Activated CD8-positive, alpha-beta T cell treated with anti-CD3 and anti-CD28 coated beads, Interleukin-2, amount 10 ng/mL, durations not matched to agents 7 days and 5 days (primary cell): ENCODE results near the gene INPP4A. TPM values are rescaled to one million over a fixed set of nuclear protein-coding genes. Genes with fewer than 3 reads are reported as not detected.

Source experiments
- ATAC-seq: fragments of 150-1000 bp; cut with Tn5 transposase; one replicate; pipeline ENCODE4 v1.10.0; 2021; ENCODE audit warnings: moderate library complexity
- CTCF ChIA-PET: fragments of 350-600 bp; sonication (Branson Sonifier 250); formaldehyde crosslinking; loops from one replicate; lab custom pipeline; 2021; ENCODE audit warnings: antibody characterized with exemption; lab: Charles Lee
- POLR2A ChIA-PET: fragments of 350-600 bp; sonication (Branson Sonifier 250); formaldehyde crosslinking; loops from one replicate; lab custom pipeline; 2021; ENCODE audit warnings: antibody characterized with exemption; lab: Charles Lee
- DNase-seq: peaks from one replicate; pipeline ENCODE4 v3.0.0-alpha.2; 2020
- H3K27ac Mint-ChIP-seq: one replicate; pipeline ENCODE4 v1.8.0; 2021; ENCODE audit warnings: mild to moderate bottlenecking, mixed read lengths
- H3K27me3 Mint-ChIP-seq: one replicate; pipeline ENCODE4 v1.8.0; 2021; ENCODE audit warnings: low read depth, mixed read lengths
- H3K36me3 Mint-ChIP-seq: one replicate; pipeline ENCODE4 v1.8.0; 2021; ENCODE audit warnings: low read depth, mixed read lengths
- H3K4me1 Mint-ChIP-seq: one replicate; pipeline ENCODE4 v1.8.0; 2021; ENCODE audit warnings: low read depth, mixed read lengths
- H3K4me3 Mint-ChIP-seq: one replicate; pipeline ENCODE4 v1.8.0; 2021; ENCODE audit warnings: mild to moderate bottlenecking, mixed read lengths
- H3K9me3 Mint-ChIP-seq: one replicate; pipeline ENCODE4 v1.8.0; 2022; ENCODE audit warnings: mixed read lengths; ENCODE audit not compliant: insufficient read depth
- total RNA-seq, 2 experiments: library from RNA; stranded (reverse); gene quantifications; one replicate each; pipeline ENCODE4 v1.2.3, GENCODE V29; 2021

INPP4A gene
- total RNA-seq, 2 experiments from 2014 or later, result 152 to 157 TPM

DNA sequence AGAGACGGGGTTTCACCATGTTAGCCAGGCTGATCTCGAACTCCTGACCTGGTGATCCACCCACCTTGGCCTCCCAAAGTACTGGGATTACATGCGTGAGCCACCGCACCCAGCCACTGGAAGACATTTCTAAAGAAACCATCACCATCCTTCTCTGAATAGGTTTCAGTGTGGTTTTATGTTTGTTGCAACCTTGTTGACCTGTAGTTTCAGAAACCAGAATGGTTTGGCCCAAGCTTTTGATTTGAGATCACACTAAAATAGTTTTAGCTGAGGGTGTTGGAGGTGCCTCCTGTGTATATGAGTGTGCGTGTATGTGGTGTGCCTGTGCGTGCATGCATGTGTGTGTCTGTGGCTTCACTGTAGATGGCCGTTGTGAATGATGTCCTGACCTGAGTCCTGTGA, 26.2 kb downstream of the INPP4A start:
- Mint-ChIP-seq H3K27ac (peak overlapping the region; percentile 85), H3K27me3 (no peaks in the 10 kb centered on the region), H3K9me3 (peaks cover 6% of the 10 kb centered on the region), H3K4me3 (peak overlapping the region; percentile 58), H3K4me1 (peaks cover 94% of the 10 kb centered on the region), H3K36me3 (peaks cover 66% of the 10 kb centered on the region)
- ATAC-seq (no peak), DNase-seq (peak; percentile 39)
- ChIA-PET CTCF (interaction anchor here (0.9 to 2.7 kb wide), 8 partner anchors 9 to 58 kb away, joined by 3 to 21 read pairs (median 6); no protein-coding TSS in a partner anchor), POLR2A (interaction anchor here (1.2 to 2.0 kb wide), 4 partner anchors 10 to 300 kb away, joined by 4 to 16 read pairs (median 11); no protein-coding TSS in a partner anchor)

DNA sequence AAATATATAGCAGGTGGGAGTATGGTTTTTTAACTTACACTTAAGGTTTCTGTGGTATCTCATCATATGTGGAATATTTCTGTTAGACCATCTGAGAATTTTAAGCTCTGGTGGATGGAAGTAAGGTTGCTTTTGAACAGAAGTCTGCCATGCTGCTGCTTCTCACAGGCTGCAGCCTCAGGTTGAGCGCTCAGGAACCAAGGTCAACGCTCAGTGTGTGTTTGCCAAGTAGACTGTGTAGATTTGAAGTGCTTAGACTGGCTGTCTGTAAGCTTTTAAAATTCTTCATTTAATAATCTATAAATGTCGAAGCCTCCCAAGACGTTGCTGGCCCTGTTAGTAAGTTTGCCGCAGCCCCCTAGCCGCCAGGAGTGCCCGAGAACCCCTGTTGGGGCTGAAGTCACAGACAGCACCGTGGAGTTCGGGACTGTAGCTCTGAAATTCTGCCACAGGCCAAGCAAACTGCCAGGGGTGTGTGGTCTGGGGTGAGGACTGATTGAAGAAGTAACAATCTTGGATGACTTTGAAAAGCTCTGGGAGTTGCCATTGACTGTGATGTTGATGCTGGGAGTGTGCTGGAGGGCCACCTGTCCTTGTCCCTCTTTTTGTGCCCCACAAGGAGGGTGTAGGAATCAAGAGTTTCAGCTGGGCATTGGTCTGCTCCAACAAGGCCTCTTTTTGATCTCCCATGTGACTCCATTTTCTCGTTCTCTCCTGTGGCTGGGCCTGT, 26.9 kb downstream of the INPP4A start:
- ChIA-PET CTCF (interaction anchor here (0.9 to 2.7 kb wide), 7 partner anchors 8 to 25 kb away, joined by 3 to 21 read pairs (median 7); no protein-coding TSS in a partner anchor), POLR2A (interaction anchor here (1.2 to 2.0 kb wide), 4 partner anchors 9 to 300 kb away, joined by 4 to 16 read pairs (median 11); no protein-coding TSS in a partner anchor)
- ATAC-seq (no peak), DNase-seq (no peak)
- H3K4me3 Mint-ChIP-seq, result peak overlapping the region; percentile 58
- peaks cover 64% of the 10 kb centered on the region for H3K36me3 Mint-ChIP-seq
- H3K9me3 Mint-ChIP-seq, result peaks cover 3% of the 10 kb centered on the region
- peaks cover 94% of the 10 kb centered on the region for H3K4me1 Mint-ChIP-seq
- peak overlapping the region; percentile 85 for H3K27ac Mint-ChIP-seq
- no peaks in the 10 kb centered on the region for H3K27me3 Mint-ChIP-seq

DNA sequence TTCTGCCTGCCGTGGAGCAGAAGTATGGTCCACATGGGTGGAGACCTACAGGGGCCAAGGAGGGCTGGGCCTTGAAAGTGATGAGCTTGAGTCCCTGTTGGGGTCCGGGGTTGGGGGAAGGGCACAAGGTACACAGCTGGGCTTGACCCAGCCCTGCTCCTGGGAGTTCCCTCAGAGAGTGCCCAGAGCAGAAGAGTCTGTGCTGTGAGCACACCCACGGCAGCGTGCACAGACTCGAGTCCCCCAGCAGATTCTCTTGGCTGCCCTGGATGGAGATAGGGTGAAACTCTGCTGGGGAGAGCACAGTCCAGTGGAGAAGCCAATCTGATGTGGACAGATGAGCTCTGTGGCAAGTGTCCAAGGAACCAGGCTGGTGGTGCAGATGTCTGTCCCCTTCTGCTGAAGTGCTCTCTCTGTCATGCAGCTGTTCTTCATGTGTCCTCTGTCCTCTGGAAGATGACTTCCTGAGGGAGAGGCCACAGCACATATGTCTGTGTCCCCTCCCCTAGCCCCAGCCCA, 27.5 kb downstream of the INPP4A start:
- ATAC-seq (no peak), DNase-seq (no peak)
- POLR2A ChIA-PET, result interaction anchor here (1.8 kb wide), 1 partner anchor 26 kb away, joined by 16 read pairs; no protein-coding TSS in a partner anchor
- H3K27ac Mint-ChIP-seq, result peak overlapping the region; percentile 85
- H3K27me3 Mint-ChIP-seq, result no peaks in the 10 kb centered on the region
- CTCF ChIA-PET, result interaction anchor here (1.5 to 2.7 kb wide), 4 partner anchors 10 to 26 kb away, joined by 6 to 21 read pairs (median 12); no protein-coding TSS in a partner anchor
- H3K4me3 Mint-ChIP-seq, result peak overlapping the region; percentile 39
- peaks cover 94% of the 10 kb centered on the region for H3K4me1 Mint-ChIP-seq
- H3K36me3 Mint-ChIP-seq, result peaks cover 64% of the 10 kb centered on the region
- H3K9me3 Mint-ChIP-seq, result no peaks in the 10 kb centered on the region

DNA sequence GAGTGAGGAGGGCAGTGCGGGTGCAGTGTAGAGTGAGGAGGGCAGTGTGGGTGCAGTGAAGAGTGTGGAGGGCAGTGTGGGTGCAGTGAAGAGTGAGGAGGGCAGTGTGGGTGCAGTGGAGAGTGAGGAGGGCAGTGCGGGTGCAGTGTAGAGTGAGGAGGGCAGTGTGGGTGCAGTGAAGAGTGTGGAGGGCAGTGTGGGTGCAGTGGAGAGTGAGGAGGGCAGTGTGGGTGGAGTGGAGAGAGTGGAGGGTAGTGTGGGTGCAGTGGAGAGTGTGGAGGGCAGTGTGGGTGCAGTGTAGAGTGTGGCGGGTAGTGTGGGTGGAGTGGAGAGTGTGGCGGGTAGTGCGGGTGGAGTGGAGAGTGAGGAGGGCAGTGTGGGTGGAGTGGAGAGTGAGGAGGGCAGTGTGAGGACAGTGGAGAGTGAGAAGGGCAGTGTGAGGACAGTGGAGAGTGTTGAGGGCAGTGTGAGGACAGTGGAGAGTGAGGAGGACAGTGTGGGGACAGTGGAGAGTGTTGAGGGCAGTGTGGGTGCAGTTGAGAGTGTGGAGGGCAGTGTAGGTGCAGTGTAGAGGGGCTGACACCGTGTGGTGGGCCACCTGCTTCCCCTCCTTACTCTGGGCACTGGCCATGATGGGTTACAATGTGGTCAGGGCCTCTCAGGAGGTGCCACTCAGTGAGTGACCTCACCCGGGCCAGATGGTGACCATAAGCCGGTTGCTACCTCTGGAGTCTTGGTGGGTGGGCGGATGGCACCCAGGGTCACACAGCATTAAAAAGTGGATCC, 28.5 kb downstream of the INPP4A start:
- H3K27me3 Mint-ChIP-seq, result no peaks in the 10 kb centered on the region
- no peak for DNase-seq

DNA sequence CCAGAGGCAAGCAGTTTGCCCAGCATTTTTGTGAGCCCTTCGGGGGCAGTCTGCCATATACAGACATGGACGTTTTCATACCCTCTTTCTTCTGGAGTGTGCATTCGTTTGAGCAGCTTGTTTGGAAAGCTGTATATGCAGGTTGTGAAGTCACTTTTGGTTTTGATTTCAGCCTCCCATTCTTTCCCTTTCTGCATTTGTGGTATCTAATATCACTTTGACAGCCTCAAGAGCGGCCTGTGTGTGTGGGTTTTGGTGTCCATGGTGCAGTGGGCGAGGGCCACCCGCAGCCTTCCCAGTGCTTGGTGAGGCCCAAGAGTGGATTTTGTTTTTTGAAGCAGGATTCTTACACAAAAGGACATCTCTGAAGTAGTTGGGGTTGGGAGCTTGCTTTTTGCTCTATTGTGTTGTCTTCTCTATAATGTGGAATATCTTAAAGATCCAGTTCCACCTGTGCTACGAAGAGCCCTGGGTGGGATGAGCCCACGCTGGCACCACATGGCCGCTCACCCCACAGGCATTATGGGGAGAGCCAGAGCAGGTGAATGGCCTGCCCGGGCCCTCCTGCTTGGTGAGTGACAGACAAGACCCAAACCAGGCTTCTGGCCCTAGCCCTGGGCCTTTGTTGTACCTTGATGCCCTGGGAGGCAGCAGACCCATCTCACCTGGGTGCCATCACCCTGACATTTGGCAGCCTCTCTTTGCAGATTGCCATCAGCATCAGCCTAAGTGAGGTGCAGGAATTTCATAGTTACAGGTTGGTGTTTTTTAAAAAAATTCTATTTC, 29.5 kb downstream of the INPP4A start:
- no peaks in the 10 kb centered on the region for H3K9me3 Mint-ChIP-seq
- H3K4me3 Mint-ChIP-seq, result peak overlapping the region; percentile 56
- peaks cover 65% of the 10 kb centered on the region for H3K36me3 Mint-ChIP-seq
- DNase-seq, result peak; percentile 19
- H3K27me3 Mint-ChIP-seq, result no peaks in the 10 kb centered on the region
- ChIA-PET CTCF (interaction anchor here (0.8 to 3.2 kb wide), 7 partner anchors 10 to 61 kb away, joined by 3 to 22 read pairs (median 4); no protein-coding TSS in a partner anchor), POLR2A (interaction anchor here (0.6 to 1.9 kb wide), 3 partner anchors 9 to 128 kb away, joined by 3 to 12 read pairs (median 3); no protein-coding TSS in a partner anchor)
- ATAC-seq, result peak; percentile 58
- peaks cover 96% of the 10 kb centered on the region for H3K4me1 Mint-ChIP-seq
- peak overlapping the region; percentile 85 for H3K27ac Mint-ChIP-seq

More for the DNA sequence above, 28.5 kb downstream of the INPP4A start:
- Mint-ChIP-seq H3K9me3 (no peaks in the 10 kb centered on the region), H3K36me3 (peaks cover 67% of the 10 kb centered on the region), H3K4me1 (peaks cover 96% of the 10 kb centered on the region), H3K4me3 (peak overlapping the region; percentile 56), H3K27ac (peak overlapping the region; percentile 85)
- peak; percentile 14 for ATAC-seq
- POLR2A ChIA-PET, result interaction anchor here (1.9 kb wide), 1 partner anchor 8 kb away, joined by 12 read pairs; no protein-coding TSS in a partner anchor
- CTCF ChIA-PET, result interaction anchor here (0.8 to 3.2 kb wide), 8 partner anchors 9 to 60 kb away, joined by 3 to 22 read pairs (median 6); no protein-coding TSS in a partner anchor

DNA sequence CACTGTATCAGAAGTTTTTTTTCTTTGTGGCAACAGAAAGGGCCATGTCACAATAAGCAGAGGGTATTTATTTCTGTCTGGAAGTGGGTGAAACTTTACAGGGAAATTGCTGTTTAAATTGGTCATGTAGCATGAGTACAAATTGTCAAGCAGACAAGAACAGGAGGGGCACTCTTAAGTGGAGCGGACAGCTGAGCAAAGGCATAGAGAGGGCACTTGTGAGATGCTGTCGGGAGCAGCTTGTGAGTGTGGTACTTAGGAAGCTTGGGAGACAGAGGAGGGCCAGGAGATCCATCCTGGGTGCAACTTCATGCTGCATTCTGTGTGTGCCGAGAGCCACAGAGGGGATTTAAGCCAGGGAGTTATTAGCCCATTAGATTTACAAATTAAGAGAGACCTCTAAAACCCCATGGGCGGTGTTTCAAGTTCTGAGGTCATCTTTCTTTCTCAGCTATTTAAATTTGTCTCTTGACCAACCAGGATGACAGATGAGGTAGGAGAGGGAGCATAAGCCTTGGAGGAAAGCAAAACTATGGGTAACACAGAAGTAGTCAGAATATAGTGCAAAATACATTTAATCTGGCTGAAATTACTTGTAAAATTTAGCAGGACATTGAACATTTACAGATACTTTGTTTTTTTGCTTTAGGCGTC, 30.4 kb downstream of the INPP4A start:
- H3K27me3 Mint-ChIP-seq, result no peaks in the 10 kb centered on the region
- H3K36me3 Mint-ChIP-seq, result peaks cover 60% of the 10 kb centered on the region
- peak overlapping the region; percentile 63 for H3K27ac Mint-ChIP-seq
- ChIA-PET POLR2A (interaction anchor here (1.0 to 1.9 kb wide), 3 partner anchors 9 to 10 kb away, joined by 3 to 12 read pairs (median 9); no protein-coding TSS in a partner anchor), CTCF (interaction anchor here (0.8 to 3.2 kb wide), 5 partner anchors 9 to 62 kb away, joined by 3 to 22 read pairs (median 7); no protein-coding TSS in a partner anchor)
- ATAC-seq, result no peak
- H3K4me3 Mint-ChIP-seq, result no peak overlapping the region
- DNase-seq, result no peak
- H3K9me3 Mint-ChIP-seq, result no peaks in the 10 kb centered on the region
- peaks cover 100% of the 10 kb centered on the region for H3K4me1 Mint-ChIP-seq

DNA sequence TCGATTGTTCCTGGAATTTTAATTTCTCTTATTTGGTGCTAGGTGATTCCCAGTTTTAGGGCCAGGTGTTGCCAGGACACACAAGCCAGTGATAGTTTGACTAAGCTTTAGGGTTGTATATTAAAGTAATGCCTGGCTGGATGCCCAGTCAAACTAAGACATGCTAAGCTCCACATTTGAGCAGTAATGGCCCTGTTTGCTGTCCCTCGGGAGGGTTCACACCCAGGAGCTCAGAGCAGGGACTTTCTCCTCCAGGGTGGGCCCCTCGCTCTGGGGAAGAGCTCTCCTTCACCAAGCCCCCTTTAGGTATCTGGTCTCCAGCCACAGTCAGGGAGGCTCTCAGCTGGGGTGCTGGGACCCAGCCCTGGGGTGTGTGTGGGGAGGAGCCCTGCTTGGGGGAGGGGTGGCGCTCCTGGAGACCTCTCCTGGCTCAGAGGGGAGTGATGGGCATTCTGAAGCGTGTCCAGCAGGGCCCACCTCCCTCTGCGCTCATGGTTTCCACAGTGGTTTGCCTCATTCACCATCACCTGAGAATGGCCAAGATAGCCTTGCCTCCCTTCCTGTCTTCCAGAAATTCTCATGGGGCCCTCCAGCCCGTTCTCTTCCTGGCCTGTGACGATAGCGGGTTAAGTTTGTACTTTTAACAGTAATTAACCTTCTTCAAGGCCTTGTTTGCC, 31.7 kb downstream of the INPP4A start:
- H3K36me3 Mint-ChIP-seq, result peaks cover 51% of the 10 kb centered on the region
- no peaks in the 10 kb centered on the region for H3K9me3 Mint-ChIP-seq
- CTCF ChIA-PET, result interaction anchor here (0.7 to 3.2 kb wide), 3 partner anchors 8 to 12 kb away, joined by 3 to 22 read pairs (median 3); no protein-coding TSS in a partner anchor
- peak overlapping the region; percentile 93 for H3K27ac Mint-ChIP-seq
- POLR2A ChIA-PET, result interaction anchor here (1.0 to 1.4 kb wide), 2 partner anchors 10 to 12 kb away, joined by 3 to 9 read pairs; no protein-coding TSS in a partner anchor
- no peak overlapping the region for H3K4me3 Mint-ChIP-seq
- peaks cover 100% of the 10 kb centered on the region for H3K4me1 Mint-ChIP-seq
- DNase-seq, result no peak
- no peaks in the 10 kb centered on the region for H3K27me3 Mint-ChIP-seq
- ATAC-seq, result no peak

DNA sequence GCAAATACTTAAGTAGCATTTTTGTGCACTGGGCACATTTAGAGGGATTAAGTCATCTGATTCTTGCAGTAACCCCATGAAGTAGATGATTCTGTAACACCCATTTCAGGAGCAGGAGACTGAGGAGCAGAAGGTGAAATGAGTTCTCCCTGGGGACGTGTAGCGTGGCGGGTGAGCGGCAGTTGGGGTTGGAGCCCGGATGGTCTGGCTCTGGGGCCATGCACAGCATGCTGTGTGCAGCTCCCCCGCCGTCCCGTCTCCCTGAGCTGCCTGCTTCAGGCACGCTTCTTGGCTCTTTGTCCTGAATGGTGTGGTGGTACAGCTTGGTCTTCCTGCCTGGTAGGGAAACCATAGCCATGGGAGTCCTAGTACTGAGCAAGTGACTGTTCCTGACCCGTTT, 32.4 kb downstream of the INPP4A start:
- no peaks in the 10 kb centered on the region for H3K9me3 Mint-ChIP-seq
- H3K4me1 Mint-ChIP-seq, result peaks cover 100% of the 10 kb centered on the region
- peaks cover 48% of the 10 kb centered on the region for H3K36me3 Mint-ChIP-seq
- peak overlapping the region; percentile 93 for H3K27ac Mint-ChIP-seq
- no peak for ATAC-seq
- H3K4me3 Mint-ChIP-seq, result no peak overlapping the region
- DNase-seq, result peak; percentile 20
- no peaks in the 10 kb centered on the region for H3K27me3 Mint-ChIP-seq
- ChIA-PET CTCF (interaction anchor here (1.1 kb wide), 1 partner anchor 9 kb away, joined by 3 read pairs; no protein-coding TSS in a partner anchor), POLR2A (no interaction called here)

DNA sequence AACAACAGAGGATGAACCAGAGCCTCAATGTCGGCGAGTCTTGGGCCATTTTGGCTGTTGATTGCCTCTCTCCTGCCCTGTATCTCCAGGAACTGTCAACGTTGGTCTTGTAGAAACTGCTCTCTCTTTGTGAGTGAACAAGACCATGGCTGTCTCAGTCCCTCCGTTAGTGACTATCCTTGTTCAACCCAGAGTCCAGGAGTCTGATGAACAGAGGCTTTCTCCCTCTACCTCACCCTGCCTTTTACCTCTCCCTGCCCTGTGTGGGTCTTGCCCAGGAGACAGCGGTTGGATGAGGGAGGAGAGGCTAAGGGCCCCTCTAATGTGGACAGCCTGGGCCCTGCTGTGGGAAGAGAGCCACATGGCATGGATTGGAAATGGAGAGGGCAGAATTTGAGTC, 32.8 kb downstream of the INPP4A start:
- ATAC-seq (no peak), DNase-seq (no peak)
- peak overlapping the region; percentile 93 for H3K27ac Mint-ChIP-seq
- peaks cover 48% of the 10 kb centered on the region for H3K36me3 Mint-ChIP-seq
- CTCF ChIA-PET, result interaction anchor here (1.1 to 3.3 kb wide), 2 partner anchors 9 to 12 kb away, joined by 3 to 53 read pairs; no protein-coding TSS in a partner anchor
- H3K4me3 Mint-ChIP-seq, result peak overlapping the region; percentile 16
- H3K27me3 Mint-ChIP-seq, result no peaks in the 10 kb centered on the region
- POLR2A ChIA-PET, result no interaction called here
- H3K9me3 Mint-ChIP-seq, result no peaks in the 10 kb centered on the region
- H3K4me1 Mint-ChIP-seq, result peaks cover 100% of the 10 kb centered on the region
